NCI-H1930 (cell line): ENCODE results near the gene PPP6R1.
A peak's percentile ranks its signal among the peaks of the same experiment; 100 is the strongest.
"Not testable (repeated sequence)": the region's sequence is repeated elsewhere in the genome, so short reads cannot be mapped to it uniquely, and the experiment has no call there.

Experiments
- DNase-seq, 2 experiments: peaks; one replicate each; lab custom pipeline; 2025; lab: John Stamatoyannopoulos, UW

PPP6R1 gene

GRCh38 chr19:55223291-55224037, 35.4 kb downstream of the PPP6R1 start:
- no peak for DNase-seq

GRCh38 chr19:55220525-55220924, 38.3 kb downstream of the PPP6R1 start:
- no peak for DNase-seq

GRCh38 chr19:55216461-55217198, 42.2 kb downstream of the PPP6R1 start:
- DNase-seq = peak; percentile 94 to 96

DNA sequence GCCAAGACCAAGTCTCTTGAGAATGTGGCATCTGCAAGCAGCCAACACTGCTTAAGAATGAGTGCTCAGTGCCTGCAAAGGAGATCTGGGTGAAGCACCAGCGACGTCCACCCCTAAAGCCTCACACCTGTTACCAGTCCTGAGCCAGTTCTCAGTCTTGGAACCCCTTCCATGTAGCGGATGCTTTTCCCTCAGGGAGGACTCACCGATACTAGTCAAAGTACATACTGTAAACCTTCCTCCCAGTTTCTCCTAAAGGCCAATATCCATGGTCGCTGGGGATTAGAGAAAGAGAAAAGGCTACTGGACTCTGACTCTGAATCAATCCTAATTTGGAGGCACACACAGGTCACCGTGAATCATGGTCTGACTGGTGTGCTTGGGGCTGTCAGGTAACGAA, 45.3 kb downstream of the PPP6R1 start:
- no peak for DNase-seq

DNA sequence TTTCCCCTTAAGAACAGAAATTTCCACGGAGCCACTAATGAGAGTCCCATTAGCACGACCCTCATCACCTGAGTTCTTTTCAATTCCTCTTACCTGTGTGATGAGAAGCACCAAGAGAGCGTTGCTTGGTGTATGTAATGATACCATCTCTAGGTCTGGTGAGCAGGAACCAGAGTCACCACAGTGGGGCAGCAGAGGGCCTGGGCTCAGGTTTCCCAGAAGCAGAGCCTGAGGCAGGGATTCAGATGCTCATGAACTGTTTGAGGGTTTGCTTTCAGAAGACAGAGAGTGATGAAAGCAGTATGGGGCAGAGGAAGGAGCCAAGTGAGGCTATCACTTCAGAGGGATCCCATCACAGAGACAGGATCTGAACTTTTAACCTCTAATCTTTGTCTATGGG, 46.4 kb downstream of the PPP6R1 start:
- DNase-seq = no peak

GRCh38 chr19:55209693-55210472, 48.9 kb downstream of the PPP6R1 start:
- no peak for DNase-seq

DNA sequence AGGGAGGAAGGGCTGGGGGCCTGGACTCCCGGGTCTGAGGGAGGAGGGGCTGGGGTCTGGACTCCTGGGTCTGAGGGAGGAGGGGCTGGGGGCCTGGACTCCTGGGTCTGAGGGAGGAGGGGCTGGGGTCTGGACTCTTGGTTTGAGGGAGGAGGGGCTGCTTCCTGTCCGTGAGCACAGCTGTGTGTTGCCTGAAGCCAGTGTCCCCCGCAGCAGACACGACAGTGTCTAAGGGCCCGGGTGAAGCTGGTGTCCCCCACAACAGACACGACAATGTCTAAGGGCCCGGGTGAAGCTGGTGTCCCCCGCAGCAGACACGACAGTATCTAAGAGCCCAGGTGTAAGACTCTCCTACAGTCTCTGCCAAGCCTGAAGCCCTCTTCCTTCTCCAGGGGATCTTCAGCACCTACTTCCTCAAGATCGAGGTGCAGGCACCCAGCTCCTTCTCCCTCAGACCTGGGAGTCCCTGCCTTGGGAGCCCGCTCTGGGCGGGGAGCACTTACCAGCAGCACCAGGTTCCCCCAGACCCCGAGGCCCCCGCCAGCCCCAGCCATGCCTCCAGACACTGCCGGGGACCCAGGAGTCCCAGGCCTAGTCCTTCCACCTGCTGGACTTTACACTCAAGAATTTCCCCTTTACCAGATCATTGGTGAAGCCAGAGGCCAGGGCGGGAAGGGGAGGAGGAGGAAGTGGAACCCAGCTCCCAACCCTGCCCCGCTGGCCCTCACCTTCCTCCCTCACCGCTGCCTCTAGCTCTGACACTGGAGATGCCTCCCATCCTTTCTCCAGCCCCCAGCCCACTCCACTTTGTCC, 49.7 kb downstream of the PPP6R1 start, which contains the start of gene PTPRH:
PTPRH (minus strand) TSS at position 622 of the 813 bp plus-strand sequence; CDS start at position 554, 68 bp downstream.
- DNase-seq = no peak

GRCh38 chr19:55206664-55207500, 51.9 kb downstream of the PPP6R1 start:
- peak in 1 of 2 experiments; percentile 48 for DNase-seq

- DNase-seq = not testable (repeated sequence)
These were observed 56.6 kb downstream of the PPP6R1 start for GRCh38 chr19:55202199-55202598.

GRCh38 chr19:55199620-55200204, 59.1 kb downstream of the PPP6R1 start:
- no peak for DNase-seq

- no peak for DNase-seq
These were observed 60.2 kb downstream of the PPP6R1 start for GRCh38 chr19:55198651-55199050.

GRCh38 chr19:55197528-55197927, 61.3 kb downstream of the PPP6R1 start:
- peak in 1 of 2 experiments; percentile 64 for DNase-seq

GRCh38 chr19:55196803-55197202, 62.0 kb downstream of the PPP6R1 start:
- peak; percentile 37 to 55 for DNase-seq

- DNase-seq = no peak
These were observed 65.3 kb downstream of the PPP6R1 start for GRCh38 chr19:55193481-55193880.

DNA sequence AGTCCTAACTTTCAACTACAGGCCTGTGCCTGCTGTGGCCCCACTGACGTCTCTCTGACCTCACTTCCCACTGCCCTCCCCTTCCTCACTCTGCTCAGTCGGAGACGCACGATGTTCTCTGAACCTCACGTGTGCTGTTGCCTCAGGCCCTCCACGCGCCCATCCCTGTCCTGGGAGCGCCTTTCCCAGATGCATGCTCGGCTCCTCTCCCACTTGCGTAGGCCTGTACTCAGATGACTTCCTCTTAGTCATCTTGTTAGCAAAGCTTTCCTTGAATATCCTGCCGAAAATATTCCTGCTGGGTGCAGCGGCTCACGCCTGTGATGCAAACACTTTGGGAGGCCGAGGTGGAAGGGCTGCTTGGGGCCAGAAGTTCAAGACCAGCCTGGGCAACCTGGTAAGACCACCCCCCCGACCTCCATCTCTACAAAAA, 69.4 kb downstream of the PPP6R1 start:
- DNase-seq = no peak

GRCh38 chr19:55188625-55189024, 70.2 kb downstream of the PPP6R1 start:
- no peak for DNase-seq

GRCh38 chr19:55186080-55186479, 72.7 kb downstream of the PPP6R1 start:
- DNase-seq = no peak

DNA sequence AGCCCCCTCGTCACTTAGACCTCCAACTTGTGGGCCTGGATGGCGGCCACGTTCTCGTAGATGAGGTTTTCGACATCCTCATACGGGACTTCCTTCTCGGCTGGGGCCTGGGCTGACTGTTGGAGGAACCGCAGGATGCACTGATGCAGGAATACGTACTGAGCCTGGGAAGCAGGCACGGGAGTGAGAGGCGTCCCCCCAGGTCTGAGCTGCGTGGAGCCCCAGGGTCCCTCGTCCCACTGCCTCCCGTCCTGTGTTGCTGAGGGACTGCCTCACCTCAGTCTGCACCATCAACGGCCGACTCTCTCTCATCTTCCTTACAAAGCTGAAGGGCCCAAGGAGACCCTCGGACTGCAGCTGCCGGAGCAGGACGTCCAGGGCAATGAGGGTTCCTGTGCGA, 77.1 kb downstream of the PPP6R1 start:
- no peak for DNase-seq
